SJSA1 (cell line): ENCODE data around the gene WDR4. TPM values are rescaled to one million over a fixed set of nuclear protein-coding genes. Genes with fewer than 3 reads are reported as not detected.
"Not testable (repeated sequence)": the region's sequence is repeated elsewhere in the genome, so short reads cannot be mapped to it uniquely, and the experiment has no call there.

ENCODE experiments used
- DNase-seq, 2 experiments: peaks; one replicate each; pipeline ENCODE4 v3.0.0-alpha.2; 2015 to 2020; ENCODE audit warnings: low spot score in 2 of 2, low read depth in 1 of 2
- H3K27ac ChIP-seq: fragments of 250-450 bp; sonication (Bioruptor Pico); 2 replicates; pipeline ENCODE4 v1.5.1; 2020; ENCODE audit warnings: mild to moderate bottlenecking, moderate library complexity
- H3K27me3 ChIP-seq: fragments of 250-450 bp; sonication (Bioruptor Pico); replicated peaks from 2 replicates; pipeline ENCODE4 v1.5.1; 2020; ENCODE audit warnings: mild to moderate bottlenecking, moderate library complexity
- H3K36me3 ChIP-seq: fragments of 250-450 bp; sonication (Bioruptor Pico); 2 replicates; pipeline ENCODE4 v1.5.1; 2020; ENCODE audit warnings: mild to moderate bottlenecking
- H3K4me1 ChIP-seq: fragments of 250-450 bp; sonication (Bioruptor Pico); replicated peaks from 2 replicates; pipeline ENCODE4 v1.6.1; 2021; ENCODE audit warnings: mild to moderate bottlenecking
- H3K4me3 ChIP-seq: fragments of 250-450 bp; sonication (Bioruptor Pico); 2 replicates; pipeline ENCODE4 v1.5.1; 2020; ENCODE audit warnings: mild to moderate bottlenecking
- H3K9me3 ChIP-seq: fragments of 250-450 bp; sonication (Bioruptor Pico); replicated peaks from 2 replicates; pipeline ENCODE4 v1.5.1; 2020; ENCODE audit warnings: mild to moderate bottlenecking
- total RNA-seq: library from RNA; depleted of rRNA; stranded (reverse); fragments of >200 nt; shearing (Covaris generic); gene quantifications from 2 replicates; pipeline ENCODE4 v1.2.3, GENCODE V29; 2014

WDR4 gene
- total RNA-seq, 1 experiment from 2014 or later: 21.3 TPM

GRCh38 chr21:42905195-42905594 is 25.9 kb upstream of the WDR4 start:
- no peaks in the 10 kb centered on the region for H3K4me1 ChIP-seq
- H3K9me3 ChIP-seq: no peaks in the 10 kb centered on the region
- H3K27ac ChIP-seq: no peak overlapping the region
- peaks cover 83% of the 10 kb centered on the region for H3K36me3 ChIP-seq
- no peaks in the 10 kb centered on the region; the same call in 1 of the 2 replicates for H3K27me3 ChIP-seq
- DNase-seq: no peak
- no peak overlapping the region for H3K4me3 ChIP-seq

- Histone ChIP-seq H3K36me3 (peaks cover 83% of the 10 kb centered on the region), H3K9me3 (no peaks in the 10 kb centered on the region)
These were observed 24.5 kb upstream of the WDR4 start for GRCh38 chr21:42903817-42904216.

GRCh38 chr21:42900446-42900845 is 21.1 kb upstream of the WDR4 start:
- no peak overlapping the region for H3K4me3 ChIP-seq
- no peaks in the 10 kb centered on the region for H3K4me1 ChIP-seq
- no peaks in the 10 kb centered on the region; the same call in 1 of the 2 replicates for H3K27me3 ChIP-seq
- no peak overlapping the region for H3K27ac ChIP-seq
- H3K9me3 ChIP-seq: no peaks in the 10 kb centered on the region
- no peak for DNase-seq
- H3K36me3 ChIP-seq: peaks cover 84% of the 10 kb centered on the region

More at GRCh38 chr21:42903817-42904216, 24.5 kb upstream of the WDR4 start:
- Histone ChIP-seq H3K27me3 (no peaks in the 10 kb centered on the region; the same call in 1 of the 2 replicates), H3K4me1 (no peaks in the 10 kb centered on the region), H3K4me3 (no peak overlapping the region), H3K27ac (no peak overlapping the region)
- no peak for DNase-seq

DNA sequence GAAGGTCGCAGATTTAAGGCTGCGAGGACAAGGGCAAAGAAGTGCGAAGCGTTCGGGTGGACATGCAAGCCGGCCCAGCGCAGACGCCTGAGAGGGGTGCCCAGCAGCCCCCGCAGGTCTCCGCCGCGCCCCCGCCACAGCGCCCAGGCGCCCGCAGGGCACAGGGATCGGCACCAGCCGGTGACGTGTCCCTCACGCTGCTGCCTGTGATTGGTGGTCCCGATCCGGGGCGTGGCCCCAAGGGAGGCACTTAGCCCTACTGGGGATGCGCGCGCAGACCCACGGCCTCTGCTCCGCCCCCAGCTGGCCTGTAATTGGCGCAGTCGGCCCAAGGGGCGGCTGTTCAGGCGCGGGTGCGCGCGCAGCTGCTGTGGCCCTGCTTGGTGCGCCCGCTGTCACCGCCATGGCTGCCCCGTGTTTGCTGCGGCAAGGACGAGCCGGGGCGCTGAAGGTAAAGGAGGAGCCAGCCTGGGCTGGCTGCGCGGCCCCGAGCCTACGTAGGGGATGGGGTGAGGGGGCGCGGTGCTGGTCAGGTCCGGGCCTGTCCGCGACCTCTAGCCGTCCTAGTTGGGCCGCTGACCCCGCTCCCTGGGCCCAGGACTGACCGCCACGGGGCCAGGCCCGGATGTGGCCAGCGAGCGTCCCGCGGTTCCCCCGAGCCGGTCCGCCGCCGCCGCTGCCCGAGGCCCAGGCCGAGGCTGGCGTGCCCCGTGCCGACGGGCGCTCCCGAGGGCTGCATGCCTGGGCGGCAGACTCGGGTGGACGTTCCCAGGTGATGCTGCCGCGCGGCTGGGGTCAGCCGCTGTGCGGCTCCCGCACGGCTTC is 13.8 kb upstream of the WDR4 start, which contains the start of gene NDUFV3:
Gene NDUFV3, plus strand, starts transcription at position 379 of the 825 bp plus-strand sequence. Its CDS starts 25 bp downstream, at position 404.
- Histone ChIP-seq H3K36me3 (peaks cover 36% of the 10 kb centered on the region), H3K9me3 (no peaks in the 10 kb centered on the region), H3K27me3 (no peaks in the 10 kb centered on the region), H3K27ac (peak within 1 kb of the TSS; percentile 57), H3K4me3 (peak within 1 kb of the TSS; percentile 83), H3K4me1 (peaks cover 5% of the 10 kb centered on the region)
- peak; percentile 99 for DNase-seq

DNA sequence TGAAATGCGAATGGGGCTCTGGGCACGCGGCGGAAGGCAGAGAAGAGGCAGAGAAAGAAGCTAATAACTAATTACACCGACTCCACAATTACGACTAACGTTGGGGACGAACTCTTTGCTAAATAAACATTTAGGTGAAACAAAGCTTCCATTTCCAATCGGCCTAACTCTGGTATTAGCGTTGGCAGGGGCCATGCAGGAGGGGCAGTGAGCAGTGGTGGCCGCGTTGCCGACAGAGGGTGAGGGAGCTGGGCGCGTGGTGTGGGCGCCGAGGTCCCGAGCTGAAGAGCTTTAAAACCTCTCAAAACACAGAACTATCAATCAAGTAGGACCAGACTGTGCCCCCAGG is 13.2 kb upstream of the WDR4 start:
- no peaks in the 10 kb centered on the region for H3K9me3 ChIP-seq
- H3K27me3 ChIP-seq: no peaks in the 10 kb centered on the region

GRCh38 chr21:42887326-42887725 is 8.0 kb upstream of the WDR4 start:
- no peak for DNase-seq
- peaks cover 1% of the 10 kb centered on the region for H3K4me1 ChIP-seq
- H3K4me3 ChIP-seq: no peak overlapping the region
- no peaks in the 10 kb centered on the region for H3K9me3 ChIP-seq
- no peaks in the 10 kb centered on the region for H3K27me3 ChIP-seq
- H3K27ac ChIP-seq: no peak overlapping the region
- no peaks in the 10 kb centered on the region for H3K36me3 ChIP-seq

More for the DNA sequence above, 13.2 kb upstream of the WDR4 start:
- Histone ChIP-seq H3K36me3 (peaks cover 31% of the 10 kb centered on the region), H3K27ac (peak overlapping the region; percentile 46), H3K4me3 (peak overlapping the region; percentile 83), H3K4me1 (peaks cover 5% of the 10 kb centered on the region)
- DNase-seq: no peak

DNA sequence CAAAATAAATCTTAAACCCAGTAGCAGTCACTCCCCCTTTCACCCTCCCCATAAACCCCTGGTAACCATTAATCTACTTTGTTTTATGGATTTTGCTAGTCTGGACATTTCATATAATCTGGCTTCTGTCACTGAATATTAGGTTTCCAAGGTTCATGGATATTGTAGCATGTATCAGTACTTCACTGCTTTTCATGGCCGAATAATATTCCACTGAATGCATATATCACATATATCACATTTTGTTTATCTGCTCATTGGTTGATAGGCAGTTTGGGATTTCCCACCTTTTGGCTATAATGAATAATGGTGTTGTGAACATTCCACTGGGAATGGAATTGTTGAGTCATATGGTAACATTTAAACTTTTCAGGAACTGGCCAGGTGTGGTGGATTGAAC is 4.6 kb upstream of the WDR4 start:
- H3K4me3 ChIP-seq: no peak overlapping the region
- H3K36me3 ChIP-seq: peaks cover 4% of the 10 kb centered on the region
- H3K27ac ChIP-seq: no peak overlapping the region
- no peaks in the 10 kb centered on the region for H3K27me3 ChIP-seq
- H3K9me3 ChIP-seq: no peaks in the 10 kb centered on the region
- H3K4me1 ChIP-seq: peaks cover 7% of the 10 kb centered on the region; the same call in 1 of the 2 replicates
- DNase-seq: no peak

DNA sequence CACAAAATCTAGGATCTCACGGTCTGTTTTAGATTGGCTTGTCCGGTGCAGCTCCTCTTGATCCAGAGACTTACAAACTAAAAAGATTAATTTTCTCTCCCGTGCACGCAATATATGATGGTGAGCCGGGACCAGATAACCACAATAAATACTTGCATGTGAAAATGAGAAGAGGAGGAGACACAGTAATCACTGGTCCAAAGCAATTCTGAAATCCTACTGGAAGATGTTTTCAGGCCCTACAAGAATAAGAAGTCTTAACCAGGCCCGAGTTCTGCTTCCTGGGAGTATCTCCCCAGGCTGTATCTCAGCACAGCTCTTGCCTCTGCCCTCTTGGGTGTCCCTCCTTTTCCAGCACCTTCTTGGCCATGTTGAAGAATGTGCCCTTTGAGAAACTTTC is 1.0 kb upstream of the WDR4 start:
- H3K9me3 ChIP-seq: no peaks in the 10 kb centered on the region
- H3K4me1 ChIP-seq: peaks cover 10% of the 10 kb centered on the region
- H3K36me3 ChIP-seq: peaks cover 21% of the 10 kb centered on the region
- H3K27ac ChIP-seq: no peak overlapping the region
- H3K27me3 ChIP-seq: no peaks in the 10 kb centered on the region
- peak overlapping the region; percentile 91 for H3K4me3 ChIP-seq
- no peak for DNase-seq

- H3K27ac ChIP-seq: peak overlapping the region; percentile 81
- H3K4me3 ChIP-seq: peak overlapping the region; percentile 91
- peaks cover 31% of the 10 kb centered on the region for H3K36me3 ChIP-seq
- H3K9me3 ChIP-seq: no peaks in the 10 kb centered on the region
- peaks cover 10% of the 10 kb centered on the region for H3K4me1 ChIP-seq
- DNase-seq: no peak
- H3K27me3 ChIP-seq: no peaks in the 10 kb centered on the region
These were observed 704 bp downstream of the WDR4 start for GRCh38 chr21:42878678-42878992.

- H3K9me3 ChIP-seq, H3K27me3 ChIP-seq, H3K27ac ChIP-seq, H3K4me3 ChIP-seq, DNase-seq: not testable (repeated sequence)
- Histone ChIP-seq H3K4me1 (peaks cover 10% of the 10 kb centered on the region), H3K36me3 (peaks cover 60% of the 10 kb centered on the region)
These were observed 3.5 kb downstream of the WDR4 start for GRCh38 chr21:42875811-42876210.

- no peak for DNase-seq
- no peak overlapping the region for H3K27ac ChIP-seq
- no peaks in the 10 kb centered on the region for H3K9me3 ChIP-seq
- peaks cover 77% of the 10 kb centered on the region for H3K36me3 ChIP-seq
- no peak overlapping the region for H3K4me3 ChIP-seq
- peaks cover 1% of the 10 kb centered on the region for H3K4me1 ChIP-seq
- H3K27me3 ChIP-seq: no peaks in the 10 kb centered on the region
These were observed 6.2 kb downstream of the WDR4 start for GRCh38 chr21:42873096-42873495.

DNA sequence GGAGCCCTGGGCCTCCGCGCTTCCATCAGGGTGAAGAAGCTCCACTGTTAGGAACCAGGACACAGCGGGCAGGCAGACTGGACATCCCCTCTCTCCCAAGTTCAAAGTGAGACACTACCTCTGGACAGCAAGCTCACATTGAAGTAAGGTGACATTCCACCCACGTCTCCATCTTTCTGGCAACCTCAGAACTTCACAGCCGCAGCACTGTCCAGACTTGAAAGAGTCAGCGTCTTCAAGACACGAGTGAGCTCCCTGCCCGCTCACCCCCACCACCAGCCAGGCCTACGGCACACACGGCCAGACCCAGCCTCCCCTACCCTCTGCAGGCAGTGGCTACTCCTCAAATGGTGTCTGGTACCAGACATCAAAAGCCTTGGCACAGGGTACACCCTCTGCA is 11.1 kb downstream of the WDR4 start:
- H3K27me3 ChIP-seq: no peaks in the 10 kb centered on the region
- H3K9me3 ChIP-seq: no peaks in the 10 kb centered on the region
- no peak overlapping the region for H3K27ac ChIP-seq
- no peaks in the 10 kb centered on the region for H3K4me1 ChIP-seq
- H3K36me3 ChIP-seq: peaks cover 83% of the 10 kb centered on the region
- H3K4me3 ChIP-seq: no peak overlapping the region
- no peak for DNase-seq

- Histone ChIP-seq H3K4me3 (no peak overlapping the region), H3K27me3 (no peaks in the 10 kb centered on the region), H3K36me3 (peaks cover 78% of the 10 kb centered on the region), H3K27ac (no peak overlapping the region), H3K4me1 (no peaks in the 10 kb centered on the region), H3K9me3 (no peaks in the 10 kb centered on the region)
- DNase-seq: no peak
These were observed 13.6 kb downstream of the WDR4 start for GRCh38 chr21:42865776-42866160.

DNA sequence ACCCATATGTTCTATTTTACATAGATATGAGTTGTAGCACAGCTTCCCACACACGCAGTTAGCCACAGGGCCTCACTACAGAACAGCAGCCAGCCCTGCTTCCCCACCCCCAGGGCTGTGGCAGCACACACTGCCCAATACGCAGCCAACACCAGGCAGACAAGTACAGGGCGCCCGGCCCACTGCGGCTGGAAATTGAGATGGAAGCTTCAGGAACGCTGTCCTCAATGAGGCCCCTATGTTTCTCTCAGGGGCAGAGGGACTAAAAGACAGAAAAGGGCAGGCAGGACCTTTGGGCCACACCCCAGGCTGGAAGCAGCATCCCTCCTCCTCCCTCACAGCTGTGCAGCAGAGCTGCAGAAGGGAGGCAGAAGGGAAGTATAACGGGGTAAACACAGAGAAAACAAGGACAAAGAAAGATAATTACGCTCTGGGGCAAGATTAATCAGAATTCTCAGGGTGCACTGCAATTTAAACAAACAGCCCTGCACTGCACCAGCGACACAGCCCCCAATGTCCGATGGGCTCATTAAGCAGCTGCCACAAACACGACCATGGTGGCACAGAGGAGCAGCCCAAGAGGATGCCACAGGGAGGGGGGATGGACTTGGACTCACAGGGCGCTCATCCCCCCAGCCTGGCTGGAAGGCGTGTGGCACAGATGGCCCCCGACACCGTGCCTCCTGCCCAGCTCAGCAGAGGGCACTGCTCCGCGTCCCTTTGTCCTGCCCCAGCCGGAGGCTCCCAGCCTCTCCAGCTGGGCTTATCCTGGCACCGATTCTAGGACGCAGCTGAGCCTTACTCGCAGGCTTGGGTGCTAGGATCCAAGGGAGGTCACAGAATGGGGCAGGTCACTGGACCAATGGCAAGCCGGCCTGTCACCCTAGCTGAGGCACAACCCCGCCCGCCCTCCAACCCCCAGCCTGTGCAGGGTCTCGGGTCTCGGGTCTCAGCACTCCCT is 14.2 kb downstream of the WDR4 start:
- Histone ChIP-seq H3K27me3 (no peaks in the 10 kb centered on the region), H3K9me3 (no peaks in the 10 kb centered on the region), H3K36me3 (peaks cover 78% of the 10 kb centered on the region), H3K4me3 (no peak overlapping the region), H3K4me1 (no peaks in the 10 kb centered on the region), H3K27ac (no peak overlapping the region)
- DNase-seq: no peak
